SKM-1 (cell line): ENCODE data around the gene HYLS1.
"Not testable (repeated sequence)": the region's sequence is repeated elsewhere in the genome, so short reads cannot be mapped to it uniquely, and the experiment has no call there.

Source experiments
- DNase-seq: peaks from one replicate; lab custom pipeline; 2025; ENCODE audit not compliant: unreplicated experiment; lab: John Stamatoyannopoulos, UW

The HYLS1 gene

DNA sequence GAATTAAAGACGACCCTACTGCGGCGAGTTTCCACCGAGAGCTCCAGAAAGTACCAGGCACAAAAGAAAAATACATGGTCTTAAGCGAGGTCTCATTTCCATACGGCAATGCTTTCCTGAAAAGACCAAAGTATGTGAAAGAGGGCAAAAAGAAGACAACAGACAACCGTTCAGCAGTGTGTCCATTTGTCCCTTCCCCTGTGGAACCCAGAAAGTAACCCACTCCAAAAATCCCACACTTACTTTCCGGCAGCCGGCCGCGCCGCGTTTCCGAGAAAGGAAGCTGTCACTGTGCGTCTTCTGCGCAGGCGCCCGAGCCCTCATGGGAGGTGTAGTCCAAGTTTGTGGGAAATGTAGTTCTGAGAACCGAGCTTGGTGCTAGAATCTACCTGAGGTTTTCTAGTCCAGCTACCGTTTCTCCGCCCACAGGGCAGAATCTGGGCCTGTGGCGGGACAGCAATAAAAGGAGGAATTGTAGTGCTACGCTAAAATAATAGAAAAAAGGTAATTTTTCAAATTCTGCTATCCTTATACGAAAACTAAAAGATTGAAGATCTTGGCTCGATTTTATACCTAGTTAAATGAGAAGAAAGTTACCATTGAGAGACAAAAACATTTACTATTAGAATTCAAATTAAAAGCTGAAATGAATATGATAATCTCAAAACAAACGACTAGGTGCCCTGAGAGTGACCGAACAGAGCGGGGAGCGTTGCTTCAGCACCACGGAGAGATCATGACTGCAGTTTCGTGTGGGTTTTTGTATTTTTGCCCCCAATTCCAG lies 15.7 kb downstream of the HYLS1 start, which contains the start of gene PUS3:
Gene PUS3, minus strand, starts transcription at position 280 of the 784 bp plus-strand sequence. CDS start 6,922 bp downstream, outside the sequence.
- DNase-seq = peak; percentile 81

DNA sequence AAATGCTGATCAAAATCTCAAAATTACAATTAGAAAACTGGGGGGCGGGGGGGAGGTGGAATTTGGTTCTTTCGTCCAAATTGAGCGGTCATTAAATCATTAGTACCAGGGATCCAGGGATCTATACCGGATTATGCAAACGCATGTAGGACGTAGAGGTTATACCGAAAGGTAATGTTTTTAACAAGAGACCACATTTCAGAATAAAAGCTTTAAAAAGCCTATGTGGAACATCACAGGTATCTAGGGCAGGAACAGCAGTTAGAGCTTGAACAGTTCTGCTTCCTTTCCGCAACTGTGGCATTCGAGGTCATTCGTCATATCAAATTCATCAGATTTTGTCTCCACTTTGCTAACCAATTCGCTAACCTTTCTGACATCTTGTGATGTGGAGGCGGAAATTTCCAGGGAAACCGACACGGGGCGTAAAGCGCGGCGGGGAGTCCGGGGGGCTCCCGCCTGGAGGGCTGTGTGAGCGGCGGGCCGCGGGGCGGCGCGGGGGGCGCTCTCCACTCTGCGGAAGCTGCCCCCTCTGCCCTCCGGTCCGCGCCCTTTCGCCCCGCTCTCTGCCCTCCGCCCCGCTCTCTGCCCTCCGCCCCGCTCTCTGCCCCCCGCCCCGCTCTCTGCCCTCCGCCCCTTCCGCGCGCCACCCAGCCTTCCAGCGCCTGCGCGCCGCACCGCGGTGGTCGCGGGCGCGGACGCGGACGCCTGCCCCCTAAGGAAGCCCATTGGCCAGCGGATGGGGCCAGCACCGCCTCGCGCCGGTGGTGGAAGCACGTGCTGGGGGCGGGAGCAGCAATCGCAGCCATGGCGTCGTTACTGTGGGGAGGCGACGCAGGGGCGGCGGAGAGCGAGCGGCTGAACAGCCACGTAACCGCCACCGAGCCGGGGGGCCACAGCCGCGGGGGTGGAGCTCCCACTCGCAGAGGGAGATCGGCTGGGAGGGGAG lies 16.5 kb downstream of the HYLS1 start, which contains the start of gene DDX25:
Gene DDX25, plus strand, starts transcription at position 798 of the 949 bp plus-strand sequence. Its CDS starts 10 bp downstream, at position 808.
- DNase-seq = no peak

GRCh38 chr11:125904678-125905077 lies 17.2 kb downstream of the HYLS1 start:
- no peak for DNase-seq

GRCh38 chr11:125910226-125910849 lies 22.9 kb downstream of the HYLS1 start:
- no peak for DNase-seq

DNA sequence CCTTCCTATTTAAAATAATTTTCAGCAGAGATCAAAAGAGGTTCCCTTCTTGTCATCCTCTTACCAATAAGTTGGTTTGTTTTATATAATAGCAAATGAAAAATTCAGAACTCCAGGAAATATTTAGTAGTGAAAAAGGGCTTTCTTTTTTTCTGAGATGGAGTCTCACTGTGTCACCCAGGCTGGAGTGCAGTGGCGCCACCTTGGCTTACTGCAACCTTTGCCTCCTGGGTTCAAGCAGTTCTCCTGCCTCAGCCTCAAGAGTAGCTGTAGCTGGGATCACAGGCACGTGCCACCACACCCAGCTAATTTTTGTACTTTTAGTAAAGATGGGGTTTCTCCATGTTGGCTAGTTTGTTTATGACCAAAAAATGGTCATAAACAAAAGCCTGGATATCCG lies 27.1 kb downstream of the HYLS1 start:
- not testable (repeated sequence) for DNase-seq

GRCh38 chr11:125916683-125917347 lies 29.3 kb downstream of the HYLS1 start:
- no peak for DNase-seq

- no peak for DNase-seq
These were observed 30.8 kb downstream of the HYLS1 start for GRCh38 chr11:125918140-125918840.

DNA sequence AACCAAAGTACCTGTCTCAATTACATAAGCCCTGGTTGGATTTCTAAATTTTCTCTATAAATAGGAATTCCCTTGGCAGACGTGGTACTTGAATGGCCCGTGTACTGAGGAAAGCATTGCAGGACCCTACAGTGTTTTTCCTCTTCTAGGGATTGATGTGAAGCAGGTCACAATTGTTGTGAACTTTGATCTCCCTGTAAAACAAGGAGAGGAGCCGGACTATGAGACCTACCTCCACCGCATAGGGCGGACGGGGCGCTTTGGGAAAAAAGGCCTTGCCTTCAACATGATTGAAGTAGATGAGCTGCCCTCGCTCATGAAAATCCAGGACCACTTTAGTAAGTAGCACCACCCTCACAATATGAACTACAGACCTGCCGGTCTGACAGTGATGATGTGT lies 33.6 kb downstream of the HYLS1 start:
- DNase-seq = no peak

- DNase-seq = no peak
These were observed 34.7 kb downstream of the HYLS1 start for GRCh38 chr11:125922156-125922555.

DNA sequence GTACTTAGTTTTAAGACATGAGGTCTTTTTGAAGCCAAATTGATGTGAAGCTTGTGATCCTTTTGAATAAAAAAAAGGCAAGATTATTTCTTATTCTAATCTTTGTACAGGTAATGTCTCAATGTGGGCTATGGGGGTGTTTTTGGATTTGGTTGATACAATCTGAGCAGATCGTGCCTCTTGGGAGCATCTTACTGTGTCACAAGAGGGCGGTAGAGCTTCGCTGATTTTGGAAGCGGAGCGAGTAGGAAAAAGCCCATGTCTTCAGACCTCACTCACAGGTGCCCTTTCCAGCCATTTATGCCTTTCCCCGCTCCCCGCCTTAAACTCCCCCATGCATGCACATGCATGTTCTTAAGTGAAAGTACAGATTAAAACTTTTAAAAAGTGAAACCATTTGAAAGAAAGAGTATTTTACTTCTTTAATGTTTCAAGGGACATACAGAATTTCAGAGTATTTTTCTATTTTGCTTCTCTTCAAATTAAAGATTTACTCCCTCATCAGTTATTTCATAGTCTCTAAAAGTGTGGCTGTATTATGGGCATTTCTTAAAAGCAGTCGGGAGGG lies 35.6 kb downstream of the HYLS1 start:
- DNase-seq = peak; percentile 48

GRCh38 chr11:125923633-125924032 lies 36.2 kb downstream of the HYLS1 start:
- DNase-seq = no peak

DNA sequence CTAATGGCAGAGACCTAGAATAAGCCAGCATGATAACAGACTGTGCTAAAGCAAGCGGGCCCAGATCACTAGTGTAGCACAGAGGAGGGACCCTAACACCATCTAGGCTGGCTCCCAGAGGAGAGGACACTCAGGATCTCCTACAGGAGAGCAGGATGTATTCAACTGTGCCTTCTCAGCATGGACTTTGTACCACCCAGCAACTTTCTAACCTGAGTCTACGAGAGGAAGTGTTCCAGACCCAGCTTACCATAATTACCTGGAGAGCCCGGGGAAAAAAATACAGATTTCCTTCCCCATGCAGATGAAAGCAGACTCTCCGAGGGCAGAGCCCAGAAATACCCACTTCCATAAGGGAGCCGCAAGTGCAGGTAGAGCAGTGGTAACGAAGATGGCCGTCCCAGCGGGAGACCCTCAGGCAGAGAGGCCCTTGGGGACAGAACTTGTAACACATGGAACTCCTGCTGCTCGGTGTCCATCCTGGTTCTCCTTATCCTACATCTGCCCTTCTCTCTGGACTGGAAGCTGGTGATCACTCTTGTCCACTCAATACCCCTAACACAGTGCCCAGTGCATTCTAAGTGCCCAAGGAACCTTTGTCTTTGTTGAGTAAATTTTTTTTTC lies 37.0 kb downstream of the HYLS1 start:
- DNase-seq = no peak

DNA sequence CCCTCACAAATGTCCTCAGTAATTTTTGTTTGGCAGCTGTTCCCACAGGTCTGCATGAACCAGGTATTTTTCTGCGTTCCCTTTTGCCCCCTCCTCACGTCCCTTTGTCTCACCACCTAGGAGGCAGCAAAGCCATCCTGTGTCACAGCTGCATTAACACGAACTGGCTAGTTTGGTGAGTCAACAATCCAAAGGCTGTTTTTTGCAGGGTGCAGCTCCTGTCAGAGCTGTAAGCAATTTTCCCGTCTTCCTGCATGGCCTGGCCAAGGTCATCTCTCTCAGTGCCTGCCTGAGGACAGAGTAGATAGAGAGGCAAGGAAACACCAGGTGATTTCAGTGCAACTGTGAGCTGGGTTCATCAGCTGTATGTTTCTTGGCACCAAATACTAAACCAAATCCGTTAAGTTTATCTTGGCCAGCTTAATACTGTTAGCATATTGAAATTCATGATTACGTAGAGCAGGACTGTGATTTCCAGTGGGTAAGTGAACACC lies 37.8 kb downstream of the HYLS1 start:
- no peak for DNase-seq

GRCh38 chr11:125925804-125926203 lies 38.3 kb downstream of the HYLS1 start:
- no peak for DNase-seq

DNA sequence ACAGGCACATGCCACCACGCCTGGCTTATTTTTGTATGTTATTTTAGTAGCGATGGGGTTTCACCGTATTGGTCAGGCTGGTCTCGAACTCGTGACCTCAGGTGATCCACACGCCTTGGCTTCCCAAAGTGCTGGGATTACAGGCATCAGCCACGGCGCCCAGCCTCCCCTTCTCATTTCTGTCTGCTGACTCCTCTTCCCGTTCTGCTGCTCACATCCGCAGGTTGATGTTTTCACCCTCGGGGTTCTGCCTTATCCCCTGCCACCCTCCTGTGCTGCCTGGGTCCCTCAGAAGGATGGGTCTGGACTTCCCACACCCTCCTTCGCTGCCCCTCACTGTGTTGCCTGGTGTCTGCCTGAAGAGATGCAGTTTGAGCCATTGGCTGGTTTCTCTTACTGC lies 39.2 kb downstream of the HYLS1 start:
- no peak for DNase-seq

DNA sequence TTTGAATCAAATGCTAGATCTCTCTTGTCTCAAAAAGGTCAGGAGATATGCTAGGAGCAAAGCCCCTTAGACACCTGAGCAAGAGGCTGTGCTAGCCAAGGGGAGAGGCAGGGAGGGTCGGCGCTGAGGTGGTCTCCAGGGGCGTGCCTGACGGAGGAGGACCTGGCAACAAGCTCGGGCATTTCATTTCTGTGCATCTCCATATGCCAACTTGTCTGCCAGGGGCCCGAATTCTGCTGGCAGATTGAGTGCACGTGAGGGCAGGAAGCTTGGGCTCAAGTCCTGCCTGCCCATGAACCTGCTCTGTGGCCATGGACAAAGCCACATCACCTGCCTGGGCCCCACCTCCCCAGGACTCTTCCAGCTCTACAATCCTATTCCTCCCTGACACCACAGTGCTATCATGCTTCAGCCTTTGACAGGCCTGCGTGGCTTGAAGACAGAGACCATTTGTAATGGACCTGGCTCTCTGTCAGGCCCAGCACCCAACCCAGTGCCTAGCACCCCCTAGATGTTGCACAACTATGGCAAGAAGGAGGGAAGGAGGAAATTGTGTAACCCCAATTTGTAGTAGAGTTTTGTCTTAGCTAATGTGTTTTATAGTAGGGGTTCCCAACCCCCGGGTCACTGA lies 42.1 kb downstream of the HYLS1 start:
- DNase-seq = no peak

GRCh38 chr11:125930076-125930450 lies 42.6 kb downstream of the HYLS1 start:
- no peak for DNase-seq

- DNase-seq = no peak
These were observed 43.6 kb downstream of the HYLS1 start for GRCh38 chr11:125931116-125931515.

GRCh38 chr11:125931668-125932067 lies 44.2 kb downstream of the HYLS1 start:
- no peak for DNase-seq
